Hematopoietic multipotent progenitor cell treated with erythropoietin and hydrocortisone succinate and interleukin-3 and kit ligand, for 17 days (in vitro differentiated cells): ENCODE measurements around the gene AKR1C1.
"Not testable (repeated sequence)": the region's sequence is repeated elsewhere in the genome, so short reads cannot be mapped to it uniquely, and the experiment has no call there.

Source experiments
- DNase-seq: peaks from one replicate; pipeline ENCODE4 v3.0.0-alpha.2; 2015; ENCODE audit warnings: low spot score

Gene AKR1C1

GRCh38 chr10:4947635-4948596 is 15.3 kb upstream of the AKR1C1 start:
- DNase-seq: no peak

GRCh38 chr10:4951512-4952162 is 11.6 kb upstream of the AKR1C1 start:
- not testable (repeated sequence) for DNase-seq

- no peak for DNase-seq
Measured at GRCh38 chr10:4953405-4953804, 9.8 kb upstream of the AKR1C1 start.

GRCh38 chr10:4956088-4956487 is 7.1 kb upstream of the AKR1C1 start:
- DNase-seq: not testable (repeated sequence)

- DNase-seq: not testable (repeated sequence)
Measured at GRCh38 chr10:4956955-4957645, 6.1 kb upstream of the AKR1C1 start.

GRCh38 chr10:4961558-4961957 is 1.7 kb upstream of the AKR1C1 start:
- not testable (repeated sequence) for DNase-seq

GRCh38 chr10:4962308-4962707 is 907 bp upstream of the AKR1C1 start:
- not testable (repeated sequence) for DNase-seq

- DNase-seq: not testable (repeated sequence)
Measured at GRCh38 chr10:4963815-4964154, 570 bp downstream of the AKR1C1 start.

GRCh38 chr10:4965763-4966162 is 2.5 kb downstream of the AKR1C1 start:
- DNase-seq: not testable (repeated sequence)

- DNase-seq: not testable (repeated sequence)
Measured at GRCh38 chr10:4967189-4967588, 4.0 kb downstream of the AKR1C1 start.

- not testable (repeated sequence) for DNase-seq
Measured at GRCh38 chr10:4969289-4969688, 6.1 kb downstream of the AKR1C1 start.

- DNase-seq: not testable (repeated sequence)
Measured at GRCh38 chr10:4970362-4970761, 7.1 kb downstream of the AKR1C1 start.

GRCh38 chr10:4972369-4973142 is 9.3 kb downstream of the AKR1C1 start:
- DNase-seq: not testable (repeated sequence)

- not testable (repeated sequence) for DNase-seq
Measured at GRCh38 chr10:4973294-4973693, 10.1 kb downstream of the AKR1C1 start.

- not testable (repeated sequence) for DNase-seq
Measured at GRCh38 chr10:4974400-4974799, 11.2 kb downstream of the AKR1C1 start.

- no peak for DNase-seq
Measured at GRCh38 chr10:4977025-4977424, 13.8 kb downstream of the AKR1C1 start.

- no peak for DNase-seq
Measured at GRCh38 chr10:4978870-4979269, 15.7 kb downstream of the AKR1C1 start.

- no peak for DNase-seq
Measured at GRCh38 chr10:4980793-4981192, 17.6 kb downstream of the AKR1C1 start.

- peak; percentile 57 for DNase-seq
Measured at GRCh38 chr10:4981722-4982471, 18.7 kb downstream of the AKR1C1 start.

- DNase-seq: no peak
Measured at GRCh38 chr10:4982764-4983226, 19.6 kb downstream of the AKR1C1 start.
